IMR-90 (cell line): ENCODE measurements around the gene ZFYVE1. TPM values are rescaled to one million over a fixed set of nuclear protein-coding genes. Genes with fewer than 3 reads are reported as not detected.

Experiments
- ATAC-seq: fragments of 200-7000 bp; cut with Tn5 transposase; 2 replicates; pipeline ENCODE4 v1.9.1; 2020; ENCODE audit warnings: low read depth, mild to moderate bottlenecking, moderate library complexity
- BruUV-seq: library from RNA; stranded (reverse); fragments of 400-500 nt; replicated peaks from 2 replicates; lab custom pipeline; 2021; lab: Mats Ljungman, UMichigan
- CTCF ChIA-PET: fragments of 300-600 bp; formaldehyde crosslinking; extraction: SDS; loops from one replicate; lab custom pipeline; 2021; ENCODE audit warnings: antibody characterized with exemption; lab: Yijun Ruan, JAX
- POLR2A ChIA-PET: fragments of 300-600 bp; sonication (Branson Sonifier 250); formaldehyde crosslinking; loops from one replicate; lab custom pipeline; 2022; ENCODE audit warnings: antibody characterized with exemption; ENCODE audit not compliant: unreplicated experiment; lab: Charles Lee
- DNase-seq: peaks from one replicate; pipeline ENCODE4 v3.0.0; 2013
- H2AFZ ChIP-seq: replicated peaks from 2 replicates; pipeline ENCODE3; 2013; ENCODE audit warnings: low read length, mild to moderate bottlenecking; ENCODE audit not compliant: poor library complexity
- H2AK5ac ChIP-seq: 2 replicates; pipeline ENCODE4 v1.6.1; 2013; ENCODE audit warnings: low read depth, low read length, inconsistent platforms
- H2AK9ac ChIP-seq: replicated peaks from 2 replicates; pipeline ENCODE3; 2013; ENCODE audit warnings: mild to moderate bottlenecking, low read depth, low read length, moderate library complexity; ENCODE audit not compliant: poor library complexity
- H2BK120ac ChIP-seq: 2 replicates; pipeline ENCODE4 v1.6.1; 2013; ENCODE audit warnings: low read depth, low read length, inconsistent platforms
- H2BK15ac ChIP-seq: 3 replicates; pipeline ENCODE4 v1.6.1; 2013; ENCODE audit warnings: low read depth, low read length, inconsistent platforms
- H2BK20ac ChIP-seq: 2 replicates; pipeline ENCODE4 v1.6.1; 2013; ENCODE audit warnings: low read depth, mild to moderate bottlenecking, inconsistent platforms, low read length, moderate library complexity
- H2BK5ac ChIP-seq: 2 replicates; pipeline ENCODE4 v1.6.1; 2013; ENCODE audit warnings: mild to moderate bottlenecking, low read depth, low read length, inconsistent platforms; ENCODE audit not compliant: poor library complexity, severe bottlenecking
- H3K14ac ChIP-seq: replicated peaks from 2 replicates; pipeline ENCODE4 v1.6.1; 2013; ENCODE audit warnings: low read depth, low read length, inconsistent platforms
- H3K18ac ChIP-seq: 2 replicates; pipeline ENCODE4 v1.6.1; 2013; ENCODE audit warnings: low read depth, low read length, control low read depth
- H3K23ac ChIP-seq: 2 replicates; pipeline ENCODE4 v1.6.1; 2013; ENCODE audit warnings: low read depth, low read length, inconsistent platforms
- H3K27ac ChIP-seq: 2 replicates; pipeline ENCODE4 v1.5.1; 2013; ENCODE audit warnings: mild to moderate bottlenecking, control low read depth, low read length; ENCODE audit not compliant: insufficient read depth
- H3K27me3 ChIP-seq: 2 replicates; pipeline ENCODE4 v1.6.1; 2013; ENCODE audit warnings: low read length; ENCODE audit not compliant: control insufficient read depth, insufficient read depth
- H3K36me3 ChIP-seq: 2 replicates; pipeline ENCODE4 v1.6.1; 2013; ENCODE audit warnings: low read length, mixed read lengths; ENCODE audit not compliant: control insufficient read depth, insufficient read depth
- H3K4ac ChIP-seq: 2 replicates; pipeline ENCODE4 v1.6.1; 2013; ENCODE audit warnings: low read depth, low read length, inconsistent platforms
- H3K4me1 ChIP-seq: 2 replicates; pipeline ENCODE4 v1.6.1; 2013; ENCODE audit warnings: low read length, mixed read lengths; ENCODE audit not compliant: control insufficient read depth, insufficient read depth
- H3K4me2 ChIP-seq: 2 replicates; pipeline ENCODE4 v1.6.1; 2013; ENCODE audit warnings: low read depth, mild to moderate bottlenecking, control low read depth, low read length, moderate library complexity
- H3K4me3 ChIP-seq: 2 replicates; pipeline ENCODE4 v1.5.1; 2013; ENCODE audit warnings: low read depth, mild to moderate bottlenecking, control low read depth, low read length, moderate library complexity; ENCODE audit not compliant: insufficient read depth
- H3K56ac ChIP-seq: 2 replicates; pipeline ENCODE4 v1.6.1; 2013; ENCODE audit warnings: low read length, inconsistent platforms; ENCODE audit not compliant: insufficient read depth; ENCODE audit errors: extremely low read depth
- H3K79me1 ChIP-seq, 2 experiments: 2 replicates each; pipeline ENCODE4 v1.6.1; 2013; ENCODE audit warnings: low read length in 2 of 2, inconsistent platforms in 1 of 2, low read depth in 1 of 2
- H3K9ac ChIP-seq: 2 replicates; pipeline ENCODE4 v1.6.1; 2013; ENCODE audit warnings: low read depth, low read length, control low read depth
- H3K9me1 ChIP-seq: 2 replicates; pipeline ENCODE4 v1.6.1; 2013; ENCODE audit warnings: low read length, inconsistent platforms; ENCODE audit not compliant: insufficient read depth
- H3K9me3 ChIP-seq: 2 replicates; pipeline ENCODE4 v1.6.1; 2013; ENCODE audit warnings: low read length; ENCODE audit not compliant: control insufficient read depth, insufficient read depth
- H4K20me1 ChIP-seq: 2 replicates; pipeline ENCODE4 v1.6.1; 2013; ENCODE audit warnings: low read length, inconsistent platforms; ENCODE audit not compliant: insufficient read depth
- H4K5ac ChIP-seq: 2 replicates; pipeline ENCODE4 v1.6.1; 2013; ENCODE audit warnings: mild to moderate bottlenecking, low read depth, low read length, control low read depth
- H4K8ac ChIP-seq, 2 experiments: 2 replicates each; pipeline ENCODE4 v1.6.1; 2013; ENCODE audit warnings: low read depth in 2 of 2, low read length in 2 of 2, control low read depth in 1 of 2, inconsistent platforms in 1 of 2
- H4K91ac ChIP-seq: 2 replicates; pipeline ENCODE4 v1.6.1; 2013; ENCODE audit warnings: low read depth, low read length, inconsistent platforms; ENCODE audit not compliant: insufficient read depth
- BHLHE40 ChIP-seq: fragments of 150-350 bp; IDR thresholded peaks from 2 replicates; pipeline ENCODE4 v1.6.1; 2016; ENCODE audit warnings: mild to moderate bottlenecking, low read depth, low read length
- CEBPB ChIP-seq: IDR thresholded peaks from 2 replicates; pipeline ENCODE4 v1.6.1; 2012; ENCODE audit warnings: low read depth, low read length, improper control_type of control experiment
- MAFK ChIP-seq: IDR thresholded peaks from 2 replicates; pipeline ENCODE4 v1.6.1; 2012; ENCODE audit warnings: low read depth, low read length, improper control_type of control experiment
- MAZ ChIP-seq: IDR thresholded peaks from 2 replicates; pipeline ENCODE4 v1.6.1; 2012; ENCODE audit warnings: low read depth, mild to moderate bottlenecking, low read length, improper control_type of control experiment, moderate library complexity, borderline replicate concordance
- RCOR1 ChIP-seq: IDR thresholded peaks from 2 replicates; pipeline ENCODE4 v1.6.1; 2012; ENCODE audit warnings: mild to moderate bottlenecking, low read length, improper control_type of control experiment; ENCODE audit not compliant: insufficient replicate concordance
- RFX5 ChIP-seq: IDR thresholded peaks from 2 replicates; pipeline ENCODE4 v1.8.0; 2012; ENCODE audit warnings: low read depth, mild to moderate bottlenecking, low read length, moderate library complexity
- SMC3 ChIP-seq: fragments of 150-350 bp; IDR thresholded peaks from 2 replicates; pipeline ENCODE4 v1.6.1; 2016; ENCODE audit warnings: low read depth, mild to moderate bottlenecking, antibody characterized with exemption, low read length, moderate library complexity
- WGBS, 2 experiments: methylation state at CpG; one replicate each; pipeline versions ENCODE4 v1.1.5 to v1.1.7; 2013; ENCODE audit warnings: missing lambda C conversion rate in 2 of 2; ENCODE audit not compliant: insufficient read length in 1 of 2; ENCODE audit errors: extremely low coverage in 2 of 2; 5-methylcytosine and 5-hydroxymethylcytosine counted together
- dilution Hi-C: fragments of 300-500 bp; cut with HindIII; formaldehyde crosslinking; loops from one replicate; pipeline ENCODE4 v1.14.3; 2018; ENCODE audit warnings: low sequenced_read_pairs; ENCODE audit not compliant: unreplicated experiment
- in situ Hi-C: fragments of 300-500 bp; cut with MboI; formaldehyde crosslinking; loops from 3 replicates; pipeline ENCODE4 v1.14.3; 2019; ENCODE audit warnings: low sequenced_read_pairs, inconsistent platforms, mixed read lengths
- intact Hi-C: fragments of 100-400 bp; cut with micrococcal nuclease; formaldehyde crosslinking; loops from 2 replicates; pipeline ENCODE4 v1.10.0; 2022
- polyA plus RNA-seq, 3 experiments: library from polyadenylated mRNA; depleted of rRNA; stranded (reverse); fragments of >200 nt; gene quantifications; 2 replicates each; pipeline ENCODE4 v1.2.3, GENCODE V29; 2012; ENCODE audit warnings: low replicate concordance in 1 of 3
- total RNA-seq: library from RNA; depleted of rRNA; stranded (reverse); fragments of >200 nt; gene quantifications from 2 replicates; pipeline ENCODE4 v1.2.3, GENCODE V29; 2012
- TF ChIP-seq, protein P1 (sequence below): fragments of 150-350 bp; IDR thresholded peaks from 2 replicates; pipeline ENCODE4 v1.6.1; 2016; ENCODE audit warnings: low read depth, mild to moderate bottlenecking, low read length, moderate library complexity, borderline replicate concordance

ZFYVE1 gene
- total and polyA plus RNA-seq, 2 of the 4 experiments (the other 2 are of a cell fraction), result 12.2 to 14.2 TPM

DNA sequence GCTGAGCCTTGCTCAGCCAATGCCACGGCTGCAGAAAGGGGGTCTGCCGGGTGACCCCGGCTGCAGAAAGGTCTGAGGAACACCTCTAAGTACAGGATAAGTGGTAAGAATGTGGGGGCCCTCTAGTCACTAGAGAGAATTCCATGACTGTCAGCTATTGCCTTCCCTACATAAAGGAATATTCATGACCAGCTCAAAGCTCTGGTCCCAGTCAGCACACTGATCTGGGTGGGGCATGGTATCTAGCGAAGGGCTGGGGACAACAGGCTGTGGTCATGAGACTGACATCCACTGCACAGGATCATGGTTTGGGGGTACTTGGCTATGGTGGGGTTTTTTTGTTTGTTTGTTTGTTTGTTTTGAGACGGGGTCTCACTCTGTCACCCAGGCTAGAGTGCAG, 58.6 kb downstream of the ZFYVE1 start:
- Histone ChIP-seq H4K20me1 (no peaks in the 10 kb centered on the region), H2BK5ac (no peak overlapping the region), H2AFZ (no peak overlapping the region), H2AK5ac (no peak overlapping the region), H3K23ac (no peak overlapping the region), H2BK20ac (no peak overlapping the region), H3K79me1 (no peaks in the 10 kb centered on the region; a peak in 1 of 4 replicates), H3K14ac (no peak overlapping the region), H2AK9ac (no peak overlapping the region), H3K4me3 (no peak overlapping the region), H4K5ac (no peak overlapping the region), H3K9me3 (no peaks in the 10 kb centered on the region), H3K4me1 (0 out of 2 replicates have a peak, but pooled peaks cover 2% of the 10 kb centered on the region), H3K4me2 (no peak overlapping the region), H3K27me3 (no peaks in the 10 kb centered on the region), H4K91ac (no peak overlapping the region), H3K4ac (no peak overlapping the region), H2BK15ac (no peak overlapping the region), H3K36me3 (peaks cover 30% of the 10 kb centered on the region), H3K18ac (no peak overlapping the region), H3K27ac (no peak overlapping the region), H3K9me1 (peaks cover 16% of the 10 kb centered on the region), H4K8ac (no peak overlapping the region), H3K56ac (no peak overlapping the region), H2BK120ac (no peak overlapping the region), H3K9ac (no peak overlapping the region)
- in situ Hi-C loops, result no loop called here
- BruUV-seq, result no TSS peak
- intact Hi-C loops, result no loop called here
- dilution Hi-C loops, result no loop called here
- TF ChIP-seq BHLHE40 (no peak), SMC3 (no peak), MAZ (no peak), RFX5 (no peak), RCOR1 (no peak), MAFK (no peak), CEBPB (no peak)
- TF ChIP-seq, protein P1, sequence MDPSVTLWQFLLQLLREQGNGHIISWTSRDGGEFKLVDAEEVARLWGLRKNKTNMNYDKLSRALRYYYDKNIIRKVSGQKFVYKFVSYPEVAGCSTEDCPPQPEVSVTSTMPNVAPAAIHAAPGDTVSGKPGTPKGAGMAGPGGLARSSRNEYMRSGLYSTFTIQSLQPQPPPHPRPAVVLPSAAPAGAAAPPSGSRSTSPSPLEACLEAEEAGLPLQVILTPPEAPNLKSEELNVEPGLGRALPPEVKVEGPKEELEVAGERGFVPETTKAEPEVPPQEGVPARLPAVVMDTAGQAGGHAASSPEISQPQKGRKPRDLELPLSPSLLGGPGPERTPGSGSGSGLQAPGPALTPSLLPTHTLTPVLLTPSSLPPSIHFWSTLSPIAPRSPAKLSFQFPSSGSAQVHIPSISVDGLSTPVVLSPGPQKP, result no peak
- WGBS, 2 experiments, result no CpG with 5 or more reads among the region's 5 CpGs
- CTCF ChIA-PET, result interaction anchor here (0.7 to 1.3 kb wide), 2 partner anchors 7 to 454 kb away, joined by 3 read pairs; no protein-coding TSS in a partner anchor
- POLR2A ChIA-PET, result no interaction called here
- DNase-seq (no peak), ATAC-seq (no peak)
